ENCODE data around the gene NSDHL. TPM values are rescaled to one million over a fixed set of nuclear protein-coding genes. Genes with fewer than 3 reads are reported as not detected.

The NSDHL gene
- total and polyA plus RNA-seq, 2 experiments from 2014 or later = 32.4 to 34.3 TPM

DNA sequence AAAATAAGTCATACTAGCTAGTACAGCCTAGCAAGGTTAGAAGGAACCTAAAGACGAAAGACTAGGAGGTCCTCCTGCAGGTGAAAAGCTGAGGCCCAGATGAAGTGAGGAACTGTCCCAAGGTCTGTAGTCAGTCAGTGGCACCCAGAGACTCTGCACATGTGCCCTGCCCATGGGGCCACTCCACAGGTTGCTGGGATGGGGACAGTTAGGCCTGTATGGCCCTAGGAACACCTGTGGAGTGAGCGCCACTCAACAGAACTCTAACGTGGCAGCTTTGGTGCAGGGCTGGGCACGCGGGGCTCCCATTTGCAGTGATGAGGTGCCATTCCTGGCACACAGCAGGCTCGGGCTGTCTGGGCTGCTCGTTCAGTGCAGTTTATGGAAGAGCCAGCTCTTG, 81.8 kb downstream of the NSDHL start (continued):
- TF ChIP-seq, protein P1, sequence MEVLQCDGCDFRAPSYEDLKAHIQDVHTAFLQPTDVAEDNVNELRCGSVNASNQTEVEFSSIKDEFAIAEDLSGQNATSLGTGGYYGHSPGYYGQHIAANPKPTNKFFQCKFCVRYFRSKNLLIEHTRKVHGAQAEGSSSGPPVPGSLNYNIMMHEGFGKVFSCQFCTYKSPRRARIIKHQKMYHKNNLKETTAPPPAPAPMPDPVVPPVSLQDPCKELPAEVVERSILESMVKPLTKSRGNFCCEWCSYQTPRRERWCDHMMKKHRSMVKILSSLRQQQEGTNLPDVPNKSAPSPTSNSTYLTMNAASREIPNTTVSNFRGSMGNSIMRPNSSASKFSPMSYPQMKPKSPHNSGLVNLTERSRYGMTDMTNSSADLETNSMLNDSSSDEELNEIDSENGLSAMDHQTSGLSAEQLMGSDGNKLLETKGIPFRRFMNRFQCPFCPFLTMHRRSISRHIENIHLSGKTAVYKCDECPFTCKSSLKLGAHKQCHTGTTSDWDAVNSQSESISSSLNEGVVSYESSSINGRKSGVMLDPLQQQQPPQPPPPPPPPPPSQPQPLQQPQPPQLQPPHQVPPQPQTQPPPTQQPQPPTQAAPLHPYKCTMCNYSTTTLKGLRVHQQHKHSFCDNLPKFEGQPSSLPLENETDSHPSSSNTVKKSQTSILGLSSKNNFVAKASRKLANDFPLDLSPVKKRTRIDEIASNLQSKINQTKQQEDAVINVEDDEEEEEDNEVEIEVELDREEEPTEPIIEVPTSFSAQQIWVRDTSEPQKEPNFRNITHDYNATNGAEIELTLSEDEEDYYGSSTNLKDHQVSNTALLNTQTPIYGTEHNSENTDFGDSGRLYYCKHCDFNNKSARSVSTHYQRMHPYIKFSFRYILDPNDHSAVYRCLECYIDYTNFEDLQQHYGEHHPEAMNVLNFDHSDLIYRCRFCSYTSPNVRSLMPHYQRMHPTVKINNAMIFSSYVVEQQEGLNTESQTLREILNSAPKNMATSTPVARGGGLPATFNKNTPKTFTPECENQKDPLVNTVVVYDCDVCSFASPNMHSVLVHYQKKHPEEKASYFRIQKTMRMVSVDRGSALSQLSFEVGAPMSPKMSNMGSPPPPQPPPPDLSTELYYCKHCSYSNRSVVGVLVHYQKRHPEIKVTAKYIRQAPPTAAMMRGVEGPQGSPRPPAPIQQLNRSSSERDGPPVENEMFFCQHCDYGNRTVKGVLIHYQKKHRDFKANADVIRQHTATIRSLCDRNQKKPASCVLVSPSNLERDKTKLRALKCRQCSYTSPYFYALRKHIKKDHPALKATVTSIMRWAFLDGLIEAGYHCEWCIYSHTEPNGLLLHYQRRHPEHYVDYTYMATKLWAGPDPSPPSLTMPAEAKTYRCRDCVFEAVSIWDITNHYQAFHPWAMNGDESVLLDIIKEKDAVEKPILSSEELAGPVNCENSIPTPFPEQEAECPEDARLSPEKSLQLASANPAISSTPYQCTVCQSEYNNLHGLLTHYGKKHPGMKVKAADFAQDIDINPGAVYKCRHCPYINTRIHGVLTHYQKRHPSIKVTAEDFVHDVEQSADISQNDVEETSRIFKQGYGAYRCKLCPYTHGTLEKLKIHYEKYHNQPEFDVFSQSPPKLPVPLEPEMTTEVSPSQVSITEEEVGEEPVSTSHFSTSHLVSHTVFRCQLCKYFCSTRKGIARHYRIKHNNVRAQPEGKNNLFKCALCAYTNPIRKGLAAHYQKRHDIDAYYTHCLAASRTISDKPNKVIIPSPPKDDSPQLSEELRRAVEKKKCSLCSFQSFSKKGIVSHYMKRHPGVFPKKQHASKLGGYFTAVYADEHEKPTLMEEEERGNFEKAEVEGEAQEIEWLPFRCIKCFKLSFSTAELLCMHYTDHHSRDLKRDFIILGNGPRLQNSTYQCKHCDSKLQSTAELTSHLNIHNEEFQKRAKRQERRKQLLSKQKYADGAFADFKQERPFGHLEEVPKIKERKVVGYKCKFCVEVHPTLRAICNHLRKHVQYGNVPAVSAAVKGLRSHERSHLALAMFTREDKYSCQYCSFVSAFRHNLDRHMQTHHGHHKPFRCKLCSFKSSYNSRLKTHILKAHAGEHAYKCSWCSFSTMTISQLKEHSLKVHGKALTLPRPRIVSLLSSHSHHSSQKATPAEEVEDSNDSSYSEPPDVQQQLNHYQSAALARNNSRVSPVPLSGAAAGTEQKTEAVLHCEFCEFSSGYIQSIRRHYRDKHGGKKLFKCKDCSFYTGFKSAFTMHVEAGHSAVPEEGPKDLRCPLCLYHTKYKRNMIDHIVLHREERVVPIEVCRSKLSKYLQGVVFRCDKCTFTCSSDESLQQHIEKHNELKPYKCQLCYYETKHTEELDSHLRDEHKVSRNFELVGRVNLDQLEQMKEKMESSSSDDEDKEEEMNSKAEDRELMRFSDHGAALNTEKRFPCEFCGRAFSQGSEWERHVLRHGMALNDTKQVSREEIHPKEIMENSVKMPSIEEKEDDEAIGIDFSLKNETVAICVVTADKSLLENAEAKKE (CRISPR knock-in tag; IDR thresholded peaks at IDR 0.05) = no peak
- TF ChIP-seq ZNF114 (CRISPR knock-in tag; IDR thresholded peaks at IDR 0.05) (no peak), CREB1 (CRISPR knock-in tag; IDR thresholded peaks at IDR 0.05; ENCODE audit: low read depth) (no peak)

- no peaks in the 10 kb centered on the region for H3K9me2 ChIP-seq (ENCODE audit: insufficient read depth)
- DNase-seq (ENCODE audit: low spot score) (no peak), ATAC-seq (no peak)
- TF ChIP-seq CTCF (conservative IDR thresholded peaks at IDR 0.05; ENCODE audit: low read depth in 2 of 2) = peak in 1 of 2 experiments; percentile 27; a peak in 2 of 4 replicates
- TF ChIP-seq EZH2 (IDR thresholded peaks at IDR 0.05; ENCODE audit: low read depth, unreplicated experiment) = no peak
- TF ChIP-seq JUNB (IDR thresholded peaks at IDR 0.05; ENCODE audit: unreplicated experiment) = no peak
- TF ChIP-seq REST (IDR thresholded peaks at IDR 0.05; ENCODE audit: unreplicated experiment) = no peak
- Mint-ChIP-seq H3K27me3 (ENCODE audit: insufficient read depth, low read depth, poor library complexity) (peaks cover 2% of the 10 kb centered on the region), H3K4me1 (peaks cover 9% of the 10 kb centered on the region; the same call in 2 of the 3 replicates), H3K27ac (no peak overlapping the region), H3K9me3 (no peaks in the 10 kb centered on the region), H3K4me3 (no peak overlapping the region), H3K36me3 (ENCODE audit: low read depth) (no peaks in the 10 kb centered on the region)
- H3K4me1 ChIP-seq (ENCODE audit: insufficient read depth) = no peaks in the 10 kb centered on the region
- no peaks in the 10 kb centered on the region for H4K20me1 ChIP-seq (replicated peaks; ENCODE audit: insufficient read depth)
- no peaks in the 10 kb centered on the region for H3K27me3 ChIP-seq (ENCODE audit: insufficient read depth)
- no peaks in the 10 kb centered on the region for H3F3A ChIP-seq (replicated peaks; ENCODE audit: low read depth)
- no peaks in the 10 kb centered on the region for H3K36me3 ChIP-seq (ENCODE audit: insufficient read depth)
- H2AFZ ChIP-seq = no peak overlapping the region
- H3K27ac ChIP-seq (ENCODE audit: low read depth) = no peak overlapping the region
- no peak overlapping the region for H3K4me2 ChIP-seq
- no peak overlapping the region for H3K4me3 ChIP-seq
- H3K79me2 ChIP-seq (replicated peaks; ENCODE audit: insufficient read depth) = no peaks in the 10 kb centered on the region
Observed at GRCh38 chrX:152913346-152913745, 82.5 kb downstream of the NSDHL start.
